Stimulated activated CD8-positive, alpha-beta memory T cell treated with anti-CD3 and anti-CD28 coated beads, Interleukin-12 subunit alpha, Interleukin-12 subunit beta, amount 100 ng/mL, for 1 hour (primary cell): Measurements from ENCODE around the gene NHERF2.

Experiments
- DNase-seq: peaks from one replicate; pipeline ENCODE4 v3.0.0-alpha.2; 2020; ENCODE audit warnings: low read depth

Gene NHERF2

DNA sequence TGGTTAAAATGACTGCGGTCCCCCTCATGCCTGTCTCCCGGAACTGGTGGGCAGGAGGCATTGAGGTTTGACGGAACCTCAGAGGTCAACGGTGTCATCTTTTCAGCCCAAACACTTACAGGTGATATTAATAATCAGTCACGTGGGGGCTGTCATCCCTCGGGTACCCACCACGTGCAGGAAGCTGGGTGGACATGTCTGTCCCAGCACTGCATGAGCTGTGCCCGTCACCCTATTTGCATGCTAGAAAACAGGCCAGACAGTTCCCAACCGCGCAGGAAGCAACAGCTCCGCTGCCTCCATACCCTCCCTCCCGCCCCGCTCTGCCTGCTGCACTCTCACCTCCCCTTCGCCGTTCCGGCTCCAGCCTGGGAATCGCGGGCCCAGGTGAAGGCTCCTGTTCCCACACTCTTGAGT, 35.6 kb upstream of the NHERF2 start:
- no peak for DNase-seq

- no peak for DNase-seq
These were observed 35.1 kb upstream of the NHERF2 start for GRCh38 chr16:1991588-1991947.

DNA sequence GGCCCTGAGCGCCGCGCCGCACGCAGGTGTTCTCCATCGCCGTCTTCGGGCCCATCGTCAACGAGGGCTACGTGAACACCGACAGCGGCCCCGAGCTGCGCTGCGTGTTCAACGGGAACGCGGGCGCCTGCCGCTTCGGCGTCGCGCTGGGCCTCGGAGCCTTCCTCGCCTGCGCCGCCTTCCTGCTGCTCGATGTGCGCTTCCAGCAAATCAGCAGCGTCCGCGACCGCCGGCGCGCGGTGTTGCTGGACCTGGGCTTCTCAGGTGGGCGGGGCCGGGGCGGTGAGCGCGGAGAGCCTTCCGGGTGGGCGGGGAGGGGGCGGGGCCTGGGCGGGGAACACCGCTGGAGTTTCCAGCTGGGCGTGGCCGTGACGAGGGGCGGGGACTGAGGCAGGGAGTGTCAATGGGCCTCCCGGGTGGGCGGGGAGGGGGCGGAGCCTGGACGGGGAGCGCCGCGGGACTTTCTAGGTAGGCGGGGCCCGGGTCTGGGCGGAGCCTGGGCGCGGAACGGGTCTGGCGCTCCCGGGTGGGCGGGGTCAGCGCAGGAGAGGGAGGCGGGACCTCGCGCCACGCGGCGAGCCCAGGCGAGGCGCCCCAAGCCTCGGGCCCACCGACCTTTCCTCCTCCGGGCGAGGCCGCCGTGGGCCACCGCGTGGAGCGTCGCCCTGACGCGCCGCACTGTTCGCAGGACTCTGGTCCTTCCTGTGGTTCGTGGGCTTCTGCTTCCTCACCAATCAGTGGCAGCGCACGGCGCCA, 34.6 kb upstream of the NHERF2 start:
- DNase-seq = peak; percentile 96

DNA sequence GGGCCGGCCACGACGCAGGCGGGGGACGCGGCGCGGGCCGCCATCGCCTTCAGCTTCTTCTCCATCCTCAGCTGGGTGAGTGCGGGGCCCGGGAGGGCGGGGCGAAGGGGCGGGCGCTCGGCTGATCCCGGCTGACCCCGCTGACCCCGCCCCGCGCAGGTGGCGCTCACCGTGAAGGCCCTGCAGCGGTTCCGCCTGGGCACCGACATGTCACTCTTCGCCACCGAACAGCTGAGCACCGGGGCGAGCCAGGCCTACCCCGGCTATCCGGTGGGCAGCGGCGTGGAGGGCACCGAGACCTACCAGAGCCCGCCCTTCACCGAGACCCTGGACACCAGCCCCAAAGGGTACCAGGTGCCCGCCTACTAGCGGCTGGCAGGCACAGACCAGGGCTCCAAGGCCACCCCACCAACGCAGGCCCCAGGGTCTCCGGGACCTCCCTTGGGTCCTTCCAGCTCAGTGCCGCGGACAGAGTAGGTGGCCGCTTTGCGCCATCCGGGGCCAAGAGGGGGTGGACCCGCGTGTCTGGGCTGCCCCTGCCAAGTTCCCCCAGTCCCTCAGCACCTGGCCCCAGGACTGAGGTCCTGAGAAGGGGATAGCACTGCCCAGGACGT, 33.9 kb upstream of the NHERF2 start:
- no peak for DNase-seq

DNA sequence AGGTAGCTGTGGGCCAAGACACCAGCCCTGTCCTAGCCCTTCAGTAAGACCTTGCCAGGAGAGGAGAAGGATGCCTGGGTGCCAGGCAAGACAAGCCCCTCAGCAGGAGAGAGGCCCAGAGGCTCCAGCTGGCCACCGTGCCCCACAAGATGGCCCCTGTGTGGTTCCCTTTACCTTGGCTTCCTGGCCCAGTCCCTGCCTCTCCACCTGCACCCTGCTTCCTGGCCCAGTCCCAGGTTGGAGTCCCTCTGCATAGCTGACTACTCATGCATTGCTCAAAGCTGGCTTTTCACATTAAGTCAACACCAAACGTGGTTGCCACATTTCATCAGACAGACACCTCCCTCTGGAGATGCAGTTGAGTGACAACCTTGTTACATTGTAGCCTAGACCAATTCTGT, 33.0 kb upstream of the NHERF2 start:
- DNase-seq = no peak

DNA sequence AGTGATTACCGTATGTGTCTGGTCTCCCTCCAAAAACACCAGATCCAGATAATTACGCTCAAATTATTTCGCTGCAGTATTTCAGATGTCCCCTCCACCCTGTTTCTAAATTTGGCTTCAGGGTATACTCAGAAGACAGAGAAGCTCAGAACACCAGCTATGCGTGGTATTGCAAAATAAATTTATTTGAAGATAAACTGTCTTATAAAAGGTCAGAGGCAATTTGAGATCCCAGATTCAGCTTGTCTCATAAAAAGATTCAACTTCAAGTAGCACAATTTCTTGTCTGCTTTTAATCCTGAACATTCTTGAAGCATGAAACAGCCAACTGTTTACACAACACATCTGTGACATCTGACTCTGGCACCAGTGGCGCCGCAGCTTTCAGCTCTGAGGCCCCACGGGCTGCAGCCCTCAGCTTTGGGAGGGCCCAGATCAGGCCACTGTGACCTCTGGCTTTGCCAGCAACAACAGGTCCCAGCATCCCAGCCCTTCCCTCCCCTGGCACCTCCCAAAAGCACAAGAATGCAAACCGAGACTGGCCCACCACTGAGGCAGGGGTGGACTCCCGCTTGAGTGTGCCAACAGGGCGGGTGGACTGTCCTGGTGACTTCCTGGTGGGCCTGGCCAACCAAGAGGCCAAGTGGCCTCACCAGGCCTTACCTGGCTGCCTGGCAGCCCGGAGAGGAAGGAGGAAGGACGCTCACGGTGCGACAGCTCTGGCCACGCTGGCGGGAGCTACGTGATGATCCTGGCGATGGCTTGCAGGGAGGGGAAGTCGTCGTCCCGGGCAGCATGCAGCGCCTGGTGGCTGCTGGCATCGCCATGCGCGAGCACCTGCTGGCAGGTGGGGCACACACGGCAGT, 29.0 kb upstream of the NHERF2 start:
- no peak for DNase-seq

GRCh38 chr16:1998360-1998835, 28.3 kb upstream of the NHERF2 start:
- no peak for DNase-seq

DNA sequence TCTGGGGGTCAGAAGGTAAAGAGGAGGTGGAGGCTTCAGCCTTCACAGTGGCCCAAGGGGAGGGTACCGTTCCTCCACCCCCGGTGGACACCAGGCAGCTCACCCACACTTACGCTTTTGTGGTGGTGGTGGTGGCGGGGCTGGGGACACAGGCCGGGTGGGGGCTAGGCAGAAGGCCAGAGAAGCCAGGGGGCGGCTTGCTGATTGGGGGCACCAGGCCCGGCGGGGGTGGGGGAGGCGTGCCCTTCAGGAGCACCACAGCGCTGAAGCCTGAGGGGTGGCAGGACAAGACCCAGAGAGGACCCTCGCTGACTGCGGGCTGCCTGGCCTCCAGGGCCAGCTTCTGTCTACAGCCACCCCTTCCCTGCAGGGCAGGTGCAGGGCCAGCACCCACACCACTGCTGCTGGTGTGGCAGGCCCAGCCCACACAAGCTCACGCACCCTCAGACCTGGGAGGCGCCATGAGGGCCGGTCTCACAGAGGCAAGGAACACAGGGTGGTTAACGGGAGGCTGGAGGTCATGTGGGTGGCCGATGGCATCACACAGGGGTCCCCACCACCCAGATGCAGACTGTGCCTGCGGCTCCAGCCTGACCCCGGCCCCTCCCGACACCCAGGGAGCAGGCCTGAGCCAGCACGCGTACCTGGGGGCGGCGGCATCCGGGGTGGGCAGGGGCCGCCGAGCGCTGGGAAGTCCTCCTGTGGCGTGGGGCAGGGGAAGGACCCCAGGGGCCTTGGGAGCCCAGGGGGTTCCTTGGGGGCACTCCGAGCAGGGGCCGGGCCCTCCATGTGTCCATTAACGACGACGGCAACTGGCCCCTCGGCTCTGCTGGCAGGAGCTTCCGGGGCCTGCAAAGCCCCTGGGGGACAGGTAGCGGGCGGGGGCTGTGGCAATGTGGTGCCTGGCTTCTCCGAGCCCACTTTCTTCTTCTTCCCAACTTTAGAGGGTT, 27.6 kb upstream of the NHERF2 start:
- DNase-seq = no peak

GRCh38 chr16:1999866-2000514, 26.7 kb upstream of the NHERF2 start:
- DNase-seq = no peak

GRCh38 chr16:2001035-2001434, 25.7 kb upstream of the NHERF2 start:
- no peak for DNase-seq

DNA sequence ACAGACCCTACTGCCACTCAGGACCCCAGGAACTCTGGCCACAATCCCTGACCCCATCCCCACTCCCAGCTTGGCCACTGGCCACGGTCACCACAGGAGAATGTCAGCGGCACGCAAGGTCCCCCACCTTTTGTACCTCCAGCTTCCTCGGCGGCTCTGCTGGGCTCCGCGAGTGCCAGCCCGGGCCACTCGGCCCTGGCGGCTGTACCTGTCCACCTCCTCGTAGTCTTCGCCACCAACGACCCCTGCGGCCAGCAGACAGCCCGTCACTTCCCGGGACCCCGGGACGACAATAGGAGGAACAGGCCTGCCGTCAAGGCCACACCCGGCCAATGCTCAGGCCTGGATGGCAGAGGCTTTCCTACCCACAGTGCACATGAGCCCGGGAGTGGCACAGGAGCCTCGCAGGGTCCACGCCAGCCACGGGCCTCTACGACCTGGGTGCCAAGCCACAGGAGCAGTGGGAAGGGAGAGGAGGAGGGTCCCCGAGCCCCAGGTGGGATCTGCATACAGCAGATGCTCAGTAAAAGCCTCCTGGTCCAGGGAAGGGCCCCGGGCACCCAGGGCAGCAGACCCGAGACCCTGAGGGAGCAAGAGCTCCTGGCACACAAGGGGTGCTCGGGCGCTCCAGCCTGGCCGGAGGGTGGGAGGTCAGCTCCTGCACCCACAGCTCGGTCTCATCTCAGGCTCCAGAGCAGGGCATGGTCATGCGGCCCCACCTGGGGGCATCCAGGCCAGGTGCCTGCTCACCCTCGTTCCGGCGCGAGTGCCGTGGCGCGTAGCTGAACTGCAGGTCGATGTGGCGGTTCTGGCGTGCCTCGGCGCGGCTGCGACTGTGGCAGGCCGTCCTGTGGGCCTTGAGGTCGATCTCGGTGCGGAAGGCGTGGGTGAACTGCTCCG, 25.0 kb upstream of the NHERF2 start:
- DNase-seq = no peak

DNA sequence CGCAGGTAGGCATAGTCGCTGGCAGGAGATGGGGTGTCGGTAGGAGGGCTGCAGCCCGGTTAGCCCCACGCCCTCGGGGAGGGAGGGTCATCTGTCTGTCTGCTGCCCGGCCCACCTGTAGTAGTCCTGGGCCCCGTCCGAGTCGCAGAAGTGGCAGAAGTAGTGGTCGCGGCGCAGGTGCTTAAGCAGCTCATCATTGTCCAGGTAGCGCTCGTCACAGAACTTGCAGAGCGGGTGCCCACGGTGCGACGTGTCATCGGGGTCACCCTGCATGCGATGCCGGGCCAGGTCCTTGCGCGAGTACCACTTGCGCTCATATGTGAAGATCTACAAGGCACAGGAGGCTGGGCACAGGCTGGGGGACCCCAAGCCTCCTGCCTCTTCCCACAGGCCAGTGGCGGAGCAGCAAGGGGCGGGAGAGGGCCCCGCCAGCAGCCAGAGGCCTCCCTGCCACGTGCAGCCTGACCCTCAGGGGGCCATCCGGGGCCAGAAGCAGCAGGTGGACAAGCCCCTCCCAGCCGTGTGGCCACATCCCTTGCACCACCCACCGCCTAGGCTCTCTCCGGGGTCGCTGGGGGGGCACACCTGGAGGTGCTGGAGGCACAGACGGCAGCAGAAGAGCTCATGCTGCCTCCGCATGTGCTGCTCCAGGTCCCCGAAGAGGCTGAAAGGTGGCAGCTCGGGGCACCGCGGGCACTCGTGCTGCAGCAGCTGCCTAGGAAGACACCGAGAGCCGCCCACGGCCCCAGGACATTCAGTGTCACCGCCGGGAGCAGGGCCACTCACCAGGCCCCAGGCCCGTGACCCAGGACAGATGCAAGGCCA, 24.1 kb upstream of the NHERF2 start:
- no peak for DNase-seq

- DNase-seq = no peak
These were observed 23.4 kb upstream of the NHERF2 start for GRCh38 chr16:2003231-2003826.

- DNase-seq = peak; percentile 69
These were observed 22.7 kb upstream of the NHERF2 start for GRCh38 chr16:2003827-2004641.

DNA sequence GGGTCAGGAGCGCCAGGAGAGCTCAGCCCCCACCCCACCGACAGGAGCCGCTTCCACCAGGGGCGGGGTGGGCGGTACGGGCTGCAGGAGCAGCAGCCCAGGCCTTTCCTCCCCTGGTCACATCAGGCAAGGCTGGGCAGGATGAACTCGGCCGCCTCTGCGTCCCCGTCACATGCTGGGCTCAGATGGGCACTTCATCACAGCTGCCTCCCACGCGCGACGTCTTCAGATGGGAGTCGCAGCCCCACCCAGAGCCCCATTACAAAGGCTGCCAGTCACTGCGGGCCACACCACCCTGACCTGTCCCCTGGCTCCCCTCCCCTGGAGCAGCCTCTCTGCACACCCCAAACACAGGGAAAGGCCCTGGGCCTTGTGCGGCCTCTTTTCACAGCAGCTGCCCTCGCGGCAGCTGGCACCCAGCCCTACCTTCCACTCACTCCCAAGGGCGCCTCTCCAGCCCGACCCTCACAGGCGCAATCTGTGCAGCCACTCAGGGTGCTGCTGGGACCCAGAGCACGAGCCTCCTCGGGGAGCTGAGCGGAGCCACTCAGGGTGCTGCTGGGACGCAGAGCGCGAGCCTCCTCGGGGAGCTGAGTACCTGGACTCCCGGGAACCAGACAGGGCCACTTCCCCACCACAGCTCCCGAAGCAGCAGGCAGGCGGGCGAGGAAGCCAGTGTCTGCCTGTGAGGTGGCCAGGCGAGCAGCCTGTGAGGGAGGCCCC, 21.7 kb upstream of the NHERF2 start:
- no peak for DNase-seq

- DNase-seq = no peak
These were observed 21.1 kb upstream of the NHERF2 start for GRCh38 chr16:2005646-2006045.

- DNase-seq = no peak
These were observed 20.4 kb upstream of the NHERF2 start for GRCh38 chr16:2006317-2006716.
